Body of pancreas (tissue), 4 donors: ENCODE results near the gene TAPT1.

Experiments used
- CTCF ChIP-seq, 7 experiments: fragments of 450-650 bp in 4 of 7; fragments of 200-600 bp in 3 of 7; sonication (generic) in 3 of 7; IDR thresholded peaks; one replicate each; pipeline ENCODE4 v1.5.1; 2016 to 2019; ENCODE audit warnings: antibody characterized with exemption in 7 of 7
- POLR2A ChIP-seq, 3 donors: fragments of 450-650 bp; IDR thresholded peaks; one replicate each; pipeline ENCODE4 v1.6.1; 2016; ENCODE audit warnings: antibody characterized with exemption in 3 of 3, mild to moderate bottlenecking in 2 of 3

GRCh38 chr4:16192057-16192456 is 34.2 kb downstream of the TAPT1 start:
- TF ChIP-seq POLR2A (IDR thresholded peaks at IDR 0.05) (no peak), CTCF (IDR thresholded peaks at IDR 0.05) (no peak)
